ENCODE data around the gene AMOTL2.

Gene AMOTL2

GRCh38 chr3:134378818-134379217 is 4.6 kb upstream of the AMOTL2 start:
- no peak for DNase-seq (ENCODE audit: low read depth)

DNA sequence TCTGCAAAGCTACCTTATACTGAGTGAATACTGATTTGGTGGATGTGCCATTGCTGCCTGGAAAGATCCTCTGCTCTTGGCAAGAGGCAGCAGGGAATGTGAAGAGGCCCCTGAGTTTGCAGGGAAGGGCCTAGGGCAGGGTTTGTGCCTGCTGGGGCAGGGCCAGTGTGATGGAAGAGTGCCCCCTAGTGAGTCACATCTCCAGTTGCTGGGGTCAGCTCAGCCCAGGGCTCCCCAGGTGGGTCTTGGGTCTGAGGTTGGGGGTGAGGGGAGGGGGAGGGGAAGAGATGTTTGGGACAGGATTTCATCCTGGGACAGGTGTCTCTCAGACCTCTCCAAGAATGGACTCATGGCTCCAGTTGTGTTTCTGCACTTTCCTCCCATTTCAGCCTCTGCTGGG is 4.1 kb upstream of the AMOTL2 start:
- DNase-seq (ENCODE audit: low read depth) = no peak

- no peak for DNase-seq (ENCODE audit: low read depth)
Observed at GRCh38 chr3:134377896-134378295, 3.6 kb upstream of the AMOTL2 start.

GRCh38 chr3:134376786-134377426 is 2.7 kb upstream of the AMOTL2 start:
- DNase-seq (ENCODE audit: low read depth) = no peak

DNA sequence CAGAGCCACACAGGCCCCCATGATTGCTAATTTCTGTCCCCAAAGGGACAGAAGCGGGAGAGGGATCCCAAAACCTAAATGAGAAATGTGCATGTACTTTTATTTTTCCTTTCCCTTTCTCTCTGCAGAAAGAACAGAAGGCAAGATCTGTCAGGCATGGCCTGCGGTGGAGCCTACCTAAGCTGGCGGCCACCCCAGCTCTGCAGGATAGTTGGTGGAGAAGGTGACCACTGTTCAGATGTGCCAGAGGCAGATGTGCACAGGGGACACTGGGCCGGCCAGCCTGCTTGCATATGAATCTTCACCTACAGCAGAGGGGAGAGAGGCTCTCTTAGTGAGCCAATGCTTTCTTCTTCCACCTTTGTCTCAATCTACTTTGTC is 2.1 kb upstream of the AMOTL2 start:
- no peak for DNase-seq (ENCODE audit: low read depth)

- DNase-seq (ENCODE audit: low read depth) = no peak
Observed at GRCh38 chr3:134375582-134376384, 1.5 kb upstream of the AMOTL2 start.

DNA sequence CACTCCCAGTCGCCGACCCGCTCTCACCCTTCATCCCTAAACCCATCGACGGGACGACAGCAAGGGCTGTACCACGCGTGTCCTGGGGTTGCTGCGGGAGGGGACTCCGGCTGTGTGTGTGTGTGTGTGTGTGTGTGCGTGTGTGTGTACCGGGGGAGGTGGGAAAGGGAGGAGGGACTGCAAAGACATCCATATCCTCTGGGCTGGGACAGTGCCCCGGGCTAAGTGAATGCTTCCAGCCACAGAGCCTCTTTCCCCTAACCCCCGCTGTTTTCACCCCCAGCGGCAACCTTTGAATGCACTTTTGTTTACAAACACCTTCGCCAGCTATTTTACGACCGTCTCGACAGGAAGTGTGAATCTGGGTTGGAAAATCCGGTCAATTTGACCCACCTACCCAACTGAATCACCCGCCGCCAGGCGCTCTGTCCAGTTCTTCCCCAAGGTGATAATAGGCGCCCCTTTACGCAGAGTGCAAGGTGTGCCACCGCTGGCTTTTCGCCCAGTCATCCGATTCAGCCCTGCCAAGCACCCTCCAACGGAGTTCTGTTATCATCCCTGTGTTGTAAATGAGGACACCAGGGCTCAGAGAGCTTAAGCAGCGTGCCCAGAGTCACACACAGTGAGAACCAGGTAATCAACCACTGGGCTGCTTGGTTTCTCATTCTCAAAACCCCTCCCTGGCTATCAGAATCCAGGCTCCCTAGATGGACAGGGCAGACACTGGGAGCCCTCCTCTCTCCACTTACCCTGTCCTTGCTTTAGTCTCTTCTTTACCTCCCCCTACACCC is 739 bp upstream of the AMOTL2 start:
- DNase-seq (ENCODE audit: low read depth) = no peak

DNA sequence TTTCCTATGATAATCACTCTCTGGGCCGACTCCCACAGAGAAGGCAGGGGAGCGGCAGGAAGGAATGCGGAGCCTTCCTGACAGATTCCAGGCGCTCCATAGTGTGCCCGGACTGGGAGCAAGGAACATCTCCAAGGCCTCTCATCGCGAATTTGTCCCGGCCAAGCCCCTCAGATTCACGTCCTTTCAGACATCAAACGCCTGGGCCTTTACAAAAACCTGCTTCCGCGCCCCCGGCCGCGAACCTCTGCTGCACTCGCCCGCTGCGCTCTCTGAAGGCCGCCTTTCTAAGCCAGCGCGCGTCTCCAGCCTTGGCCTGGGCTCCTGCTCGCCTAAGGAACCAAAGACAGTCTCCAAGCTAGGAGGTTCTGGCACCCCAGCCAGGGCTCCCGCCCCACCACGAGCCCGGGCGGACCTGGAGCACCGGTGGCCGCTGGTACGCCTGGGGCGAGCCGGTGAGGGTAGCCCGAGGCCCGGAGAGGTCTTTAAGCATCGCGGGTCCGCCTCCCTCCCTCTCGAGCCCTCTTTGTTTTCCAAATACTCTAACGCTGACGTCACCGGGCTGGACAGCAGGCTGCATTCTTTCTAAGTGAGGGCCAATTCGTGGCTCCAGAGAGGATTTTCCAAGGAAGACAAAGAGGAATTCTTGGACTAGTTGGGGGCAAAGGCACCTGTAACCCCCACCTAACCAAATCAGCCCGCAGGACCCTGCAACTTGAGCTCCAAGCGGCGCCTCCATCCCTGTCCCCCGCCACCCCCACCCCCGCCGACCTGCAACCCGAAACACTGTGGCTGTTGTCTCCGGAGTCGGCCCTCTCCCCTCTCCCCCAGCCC is 759 bp downstream of the AMOTL2 start:
- DNase-seq (ENCODE audit: low read depth) = peak; percentile 92

DNA sequence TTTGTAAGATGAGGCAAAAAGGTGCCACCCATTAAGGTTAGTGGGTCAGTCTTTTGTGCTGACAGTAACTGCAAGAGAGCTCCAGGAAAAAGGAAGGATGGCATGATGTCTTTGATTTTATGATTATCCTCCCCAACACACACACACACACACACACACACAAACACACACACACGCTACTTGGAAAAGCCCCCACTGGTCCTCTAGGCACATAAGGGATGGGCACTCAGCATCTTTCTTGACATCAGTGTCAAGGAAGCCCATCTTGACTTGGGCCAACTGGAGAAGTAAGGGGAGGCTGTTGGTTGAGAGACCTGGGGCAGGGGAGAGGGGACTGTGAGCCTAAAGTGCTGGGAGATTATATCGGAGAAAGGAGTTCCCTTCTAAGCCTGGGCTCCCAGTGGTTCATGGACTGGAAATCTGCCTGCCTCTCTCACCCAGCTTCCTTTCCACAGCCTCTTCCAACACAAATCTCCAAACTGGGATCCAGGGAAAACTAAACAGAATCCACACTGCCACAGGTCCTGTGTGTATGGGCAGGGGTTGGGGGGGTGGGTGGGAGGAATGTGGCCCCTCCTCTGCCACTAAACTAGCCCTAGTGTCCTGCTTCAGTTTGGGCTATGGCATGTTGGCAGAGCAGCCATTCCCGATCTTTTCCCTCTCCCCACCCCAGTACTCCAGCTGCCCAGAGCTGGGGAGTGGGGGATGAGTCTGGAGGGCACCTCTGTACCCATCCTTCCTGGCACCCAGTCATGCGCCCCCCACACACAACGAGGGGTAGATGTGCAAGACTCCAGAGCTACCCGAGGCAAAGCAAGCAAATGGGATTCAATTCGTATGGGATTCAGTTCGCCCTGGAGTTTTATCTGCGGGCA is 1.6 kb downstream of the AMOTL2 start:
- no peak for DNase-seq (ENCODE audit: low read depth)

DNA sequence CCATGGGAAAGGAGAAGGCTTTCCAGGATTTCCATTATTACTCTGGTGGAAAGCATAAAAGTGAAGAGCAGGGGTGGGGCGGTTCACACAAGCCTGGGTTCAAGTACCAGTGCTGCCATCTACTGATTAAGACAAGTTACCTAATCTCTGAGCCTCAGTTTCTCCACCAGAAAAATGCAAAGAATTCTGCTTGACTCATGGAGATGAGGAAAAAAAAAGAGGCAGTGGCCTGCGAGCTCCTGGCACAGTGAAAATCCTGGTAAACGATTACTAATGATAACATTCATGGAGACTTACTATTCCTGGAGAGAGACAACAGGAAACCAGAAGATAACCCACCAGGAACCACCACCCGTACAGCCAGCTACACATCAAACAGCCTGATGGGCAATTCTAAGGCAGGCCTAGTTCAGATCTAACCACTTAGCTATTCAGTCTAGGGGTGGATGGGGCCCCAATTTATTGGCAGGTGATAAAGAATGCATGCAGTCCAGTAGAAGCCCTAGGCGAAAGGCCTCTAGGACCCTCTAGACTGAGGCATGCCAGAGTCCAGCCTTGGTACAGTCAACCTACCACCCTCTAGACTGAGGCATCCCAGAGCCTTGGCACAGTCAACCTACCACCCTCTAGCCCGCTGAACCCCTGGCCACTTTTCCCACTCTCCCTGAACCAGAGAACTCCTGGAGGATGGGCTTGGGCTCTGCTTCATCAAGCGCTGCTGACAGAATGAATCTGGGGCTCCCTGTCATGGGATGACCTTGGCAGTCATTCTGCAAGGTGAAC is 2.5 kb downstream of the AMOTL2 start:
- DNase-seq (ENCODE audit: low read depth) = peak; percentile 79

DNA sequence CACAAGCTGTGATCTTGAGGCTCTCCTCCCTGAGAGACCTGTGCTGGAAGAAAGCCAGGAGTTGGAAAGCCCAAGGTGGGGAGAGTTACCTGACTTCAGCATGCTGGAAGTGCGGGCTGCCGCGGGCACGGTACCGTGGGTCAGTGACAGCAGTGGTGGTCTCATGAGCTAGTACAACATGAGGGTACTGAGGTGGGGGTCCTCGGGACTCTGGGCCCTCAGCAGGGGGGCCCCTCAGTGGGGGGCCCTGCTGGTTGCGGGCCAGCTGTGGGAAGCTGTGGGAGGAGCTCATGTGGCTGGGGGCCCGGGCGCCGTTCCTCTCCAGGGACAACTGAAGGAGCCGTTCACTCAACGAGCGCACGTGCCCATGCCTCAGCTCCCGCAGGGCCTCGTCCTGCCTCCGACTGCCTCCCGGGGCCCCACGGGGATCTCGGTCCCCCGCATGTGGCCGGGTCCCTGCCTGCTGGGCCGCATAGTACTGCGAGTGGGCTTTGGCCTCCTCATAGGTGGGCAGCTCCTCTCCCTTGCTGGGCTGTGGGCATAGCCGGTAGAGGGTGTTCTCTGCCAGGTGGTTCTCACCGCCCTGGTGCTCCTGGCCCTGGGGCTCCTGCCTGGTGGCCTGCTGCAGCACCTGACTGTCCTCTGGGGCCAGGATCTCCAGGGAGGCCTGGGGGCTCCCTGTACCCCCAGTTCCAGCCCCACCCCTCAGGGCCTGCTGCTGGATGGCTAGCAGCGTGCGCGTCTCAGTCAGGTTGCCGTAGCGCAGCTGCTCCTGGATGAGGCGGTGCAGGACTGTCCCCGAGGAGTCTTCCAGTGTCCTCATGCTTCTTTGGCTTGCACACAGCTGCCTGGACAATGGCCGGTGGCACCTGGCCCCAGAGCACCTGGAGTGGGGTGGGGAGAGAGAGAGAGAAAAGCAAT is 3.4 kb downstream of the AMOTL2 start:
- DNase-seq (ENCODE audit: low read depth) = no peak

GRCh38 chr3:134369861-134370596 is 4.2 kb downstream of the AMOTL2 start:
- DNase-seq (ENCODE audit: low read depth) = no peak

- DNase-seq (ENCODE audit: low read depth) = peak; percentile 89
Observed at GRCh38 chr3:134369231-134369741, 5.0 kb downstream of the AMOTL2 start.

GRCh38 chr3:134368751-134369105 is 5.5 kb downstream of the AMOTL2 start:
- DNase-seq (ENCODE audit: low read depth) = no peak

GRCh38 chr3:134367869-134368750 is 6.1 kb downstream of the AMOTL2 start:
- no peak for DNase-seq (ENCODE audit: low read depth)

DNA sequence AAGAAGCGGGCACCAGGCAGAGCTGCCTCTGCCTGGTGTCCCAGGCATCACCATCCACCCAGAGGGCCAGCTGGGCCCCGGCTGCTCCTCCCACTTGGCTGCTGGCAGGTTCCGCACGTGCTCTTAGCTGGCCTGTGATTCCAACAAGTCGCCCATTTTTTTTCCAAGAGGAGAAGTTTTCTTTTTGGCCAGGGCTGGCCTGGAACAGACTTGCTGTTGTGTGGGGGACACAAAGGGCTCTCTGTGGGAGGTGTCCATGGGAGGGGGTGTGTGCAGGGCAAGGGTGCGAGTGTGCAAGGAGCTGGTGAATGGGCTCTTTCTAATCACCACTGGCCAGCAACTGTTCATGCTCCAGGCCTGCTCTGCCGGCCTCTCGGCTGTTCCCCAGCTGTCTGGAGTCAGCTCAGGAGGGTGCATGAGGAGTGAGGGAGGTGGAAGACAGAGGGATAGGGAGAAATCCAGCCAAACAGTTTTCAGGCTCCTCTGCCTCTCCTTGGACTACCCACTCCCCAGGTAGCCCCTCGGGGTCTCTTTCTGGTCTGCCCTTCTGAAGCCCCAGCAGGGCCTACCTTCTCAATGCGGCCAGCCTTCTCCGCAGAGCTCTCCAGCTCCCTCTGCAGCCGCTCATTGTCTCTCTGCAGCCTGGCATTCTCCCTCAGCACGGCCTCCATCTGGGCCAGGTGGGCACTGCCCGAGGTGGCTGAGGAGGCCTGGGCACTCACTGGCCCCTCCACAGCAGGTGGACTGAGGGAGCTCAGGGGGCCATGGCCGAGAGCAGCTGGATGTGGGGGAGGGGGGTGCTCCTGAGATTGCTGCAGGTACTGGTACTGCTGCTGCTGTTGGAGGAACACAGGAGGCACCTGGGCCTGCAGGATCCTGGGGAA is 7.1 kb downstream of the AMOTL2 start:
- no peak for DNase-seq (ENCODE audit: low read depth)

Measured in amniotic epithelial cell (primary cell).